K562 (cell line): ENCODE results near the gene ARMC7. TPM values are rescaled to one million over a fixed set of nuclear protein-coding genes. Genes with fewer than 3 reads are reported as not detected.

Experiments used
- ATF3 ChIP-seq, 2 experiments: fragments of 450-650 bp in 1 of 2; sonication (generic) in 1 of 2; formaldehyde crosslinking in 1 of 2; IDR thresholded peaks in 1 of 2; conservative IDR thresholded peaks in 1 of 2; 2 replicates each; pipeline versions ENCODE4 v1.6.1 to v1.8.1; 2016 to 2023; ENCODE audit warnings: mild to moderate bottlenecking in 2 of 2, moderate library complexity in 2 of 2, inconsistent platforms in 1 of 2, missing genetic modification reagents in 1 of 2
- CEBPG ChIP-seq, 3 experiments: fragments of 200-800 bp in 1 of 3; sonication (Bioruptor generic) in 1 of 3; sonication (generic) in 1 of 3; formaldehyde crosslinking in 1 of 3; IDR thresholded peaks in 2 of 3; conservative IDR thresholded peaks in 1 of 3; 2 replicates each; pipeline versions ENCODE4 v1.6.1 to v1.8.0; 2016 to 2022; ENCODE audit warnings: missing compliant biosample characterization in 2 of 3, missing genetic modification characterization in 2 of 3, mild to moderate bottlenecking in 1 of 3, missing genetic modification reagents in 1 of 3
- ID3 ChIP-seq, 2 experiments: fragments of 250-450 bp in 1 of 2; fragments of 450-650 bp in 1 of 2; sonication (Bioruptor Pico) in 1 of 2; IDR thresholded peaks; 2 replicates each; pipeline versions ENCODE4 v1.6.1 to v1.8.0; 2016 to 2021; ENCODE audit warnings: mild to moderate bottlenecking in 2 of 2, moderate library complexity in 2 of 2, missing compliant biosample characterization in 1 of 2, missing genetic modification characterization in 1 of 2
- JUND ChIP-seq, 2 experiments: IDR thresholded peaks; 2 replicates in 1 of 2; 3 replicates in 1 of 2; pipeline ENCODE4 v1.6.1; 2011; ENCODE audit warnings: borderline replicate concordance in 2 of 2, low read depth in 2 of 2, low read length in 2 of 2, improper control_type of control experiment in 1 of 2, missing biosample characterization in 1 of 2, missing genetic modification characterization in 1 of 2, missing genetic modification reagents in 1 of 2
- KAT7 ChIP-seq: sonication (generic); formaldehyde crosslinking; IDR thresholded peaks from 2 replicates; pipeline ENCODE4 v1.8.0; 2022; ENCODE audit warnings: missing genetic modification reagents, mild to moderate bottlenecking, borderline replicate concordance
- MYNN ChIP-seq, 2 experiments: sonication (generic); formaldehyde crosslinking in 1 of 2; IDR thresholded peaks; 2 replicates each; pipeline versions ENCODE4 v1.5.0 to v1.6.1; 2016 to 2020; ENCODE audit warnings: antibody characterized with exemption in 1 of 2, missing genetic modification reagents in 1 of 2
- NR0B1 ChIP-seq: fragments of 450-650 bp; IDR thresholded peaks from one replicate; pipeline ENCODE4 v1.6.1; 2018; ENCODE audit warnings: mild to moderate bottlenecking, moderate library complexity; ENCODE audit not compliant: partially characterized antibody
- PRDM10 ChIP-seq: fragments of 450-650 bp; IDR thresholded peaks from 2 replicates; pipeline ENCODE4 v1.6.1; 2018; ENCODE audit not compliant: partially characterized antibody
- RCOR1 ChIP-seq, 2 experiments: IDR thresholded peaks; 2 replicates each; pipeline ENCODE4 v1.6.1; 2012; ENCODE audit warnings: low read depth in 2 of 2, low read length in 2 of 2, borderline replicate concordance in 1 of 2, improper control_type of control experiment in 1 of 2
- SMARCA5 ChIP-seq: fragments of 450-650 bp; IDR thresholded peaks from 2 replicates; pipeline ENCODE4 v1.6.1; 2016
- SMC3 ChIP-seq: conservative IDR thresholded peaks from 2 replicates; pipeline ENCODE4 v1.6.1; 2011; ENCODE audit warnings: low read depth, low read length, improper control_type of control experiment; ENCODE audit not compliant: insufficient read depth
- SPI1 ChIP-seq: IDR thresholded peaks from 2 replicates; pipeline ENCODE4 v1.6.1; 2011; ENCODE audit warnings: low read depth, low read length, control low read depth, borderline replicate concordance
- U2AF1 ChIP-seq: fragments of 200-400 bp; formaldehyde crosslinking; optimal IDR thresholded peaks from 2 replicates; pipeline ENCODE3; 2017; ENCODE audit warnings: mild to moderate bottlenecking, low read depth, low read length, moderate library complexity
- ZNF143 ChIP-seq: sonication (generic); formaldehyde crosslinking; IDR thresholded peaks from 2 replicates; pipeline ENCODE4 v1.9.0; 2022; ENCODE audit warnings: mild to moderate bottlenecking, missing genetic modification reagents
- ZNF224 ChIP-seq: sonication (generic); formaldehyde crosslinking; IDR thresholded peaks from 2 replicates; pipeline ENCODE4 v1.8.0; 2022; ENCODE audit warnings: mild to moderate bottlenecking, missing genetic modification reagents
- ZNF408 ChIP-seq: fragments of 250-450 bp; sonication (Bioruptor Pico); IDR thresholded peaks from 2 replicates; pipeline ENCODE4 v1.4.0; 2020; ENCODE audit warnings: low read depth, mild to moderate bottlenecking, moderate library complexity
- ZNF785 ChIP-seq: fragments of 250-450 bp; sonication (Bioruptor Pico); IDR thresholded peaks from 2 replicates; pipeline ENCODE4 v1.4.0; 2020; ENCODE audit warnings: mild to moderate bottlenecking
- polyA plus RNA-seq, 8 experiments: library from polyadenylated mRNA; depleted of rRNA in 4 of 8; stranded (reverse) in 5 of 8; unstranded in 3 of 8; fragments of >200 nt; fragmentation: Nextera tagmentation in 2 of 8; fragmentation: Illumina TruSeq in 1 of 8; extraction: Ambion mirVana in 2 of 8; extraction: Trizol in 1 of 8; gene quantifications; 2 replicates each; pipeline versions ENCODE4 v1.2.1 to v1.2.3, GENCODE V29; 2011 to 2014; ENCODE audit warnings: inconsistent platforms in 1 of 8, missing spikeins in 1 of 8
- total RNA-seq, 7 experiments: library from RNA; depleted of rRNA in 6 of 7; stranded (reverse); fragments of >200 nt in 6 of 7; fragmentation: Illumina TruSeq in 2 of 7; extraction: Trizol in 2 of 7; gene quantifications; 2 replicates each; pipeline versions ENCODE4 v1.2.1 to v1.2.3, GENCODE V29; 2011 to 2021; ENCODE audit warnings: low replicate concordance in 1 of 7

ARMC7 gene
- total and polyA plus RNA-seq, 9 of the 15 experiments (the other 6 are each of a cell fraction or from before 2014, with no cell fraction given) = 1.4 to 15.2 (median 5.9) TPM

GRCh38 chr17:75088465-75089417 lies 21.0 kb upstream of the ARMC7 start (continued):
- TF ChIP-seq SMC3 (no peak), U2AF1 (no peak), SMARCA5 (no peak), KAT7 (CRISPR knock-in tag) (0 out of 2 replicates have a peak, but pooled peaks have one; percentile 64), ATF3 (IDR thresholded peaks at IDR 0.05) (peak; percentile 75), ATF3 (CRISPR knock-in tag; conservative IDR thresholded peaks at IDR 0.05) (no peak), ZNF224 (CRISPR knock-in tag) (no peak), ID3 (CRISPR knock-in tag; IDR thresholded peaks at IDR 0.05) (no peak), ID3 (tag; IDR thresholded peaks at IDR 0.05) (no peak), PRDM10 (peak; percentile 70), ZNF785 (CRISPR knock-in tag) (no peak), ZNF408 (CRISPR knock-in tag) (no peak), CEBPG (CRISPR knock-in tag; IDR thresholded peaks at IDR 0.05) (no peak), CEBPG (tag; conservative IDR thresholded peaks at IDR 0.05 in 1 of 2, IDR thresholded peaks at IDR 0.05 in 1 of 2) (no peak), ZNF143 (CRISPR knock-in tag) (no peak), SPI1 (peak; percentile 57; the same call in 1 of the 2 replicates), MYNN (IDR thresholded peaks at IDR 0.05) (0 out of 2 replicates have a peak, but pooled peaks have one; percentile 42), MYNN (CRISPR knock-in tag; IDR thresholded peaks at IDR 0.05) (no peak), JUND (IDR thresholded peaks at IDR 0.05; ENCODE audit: borderline replicate concordance, low read depth, low read length) (0 out of 2 replicates have a peak, but pooled peaks have one; percentile 39), JUND (tag; IDR thresholded peaks at IDR 0.05; ENCODE audit: borderline replicate concordance, low read depth, low read length) (no peak; the same call in 2 of the 3 replicates), NR0B1 (no peak), RCOR1 (IDR thresholded peaks at IDR 0.05; ENCODE audit: borderline replicate concordance in 1 of 2, low read depth in 2 of 2, low read length in 2 of 2) (no peak; a peak in 1 of 4 replicates)
